Spleen (tissue), 7 donors: ENCODE results near the gene TMEM204.

Source experiments
- CTCF ChIP-seq, 11 experiments: fragments of 200-600 bp in 7 of 11; fragments of 450-650 bp in 4 of 11; sonication (generic) in 4 of 11; IDR thresholded peaks in 8 of 11; conservative IDR thresholded peaks in 3 of 11; 1 replicate in 7 of 11; 2 replicates in 4 of 11; pipeline versions ENCODE4 v1.4.0 to v1.8.0; 2016 to 2021; ENCODE audit warnings: antibody characterized with exemption in 11 of 11, inconsistent platforms in 4 of 11, mild to moderate bottlenecking in 1 of 11
- POLR2A ChIP-seq, 3 donors: fragments of 450-650 bp; IDR thresholded peaks; one replicate each; pipeline ENCODE4 v1.5.1; 2017; ENCODE audit warnings: antibody characterized with exemption in 3 of 3, mild to moderate bottlenecking in 1 of 3
- donor health status: DM: no; HTN: no; CAD: no; lungs with moderate emphysema.
- donor health status: DM: no; HTN: no; CAD: no.
- donor health status: DM: no; HTN: no; CAD: no.

- no peak for TF ChIP-seq POLR2A (IDR thresholded peaks at IDR 0.05)
- no peak for TF ChIP-seq CTCF (IDR thresholded peaks at IDR 0.05 in 8 of 11, conservative IDR thresholded peaks at IDR 0.05 in 3 of 11)
Observed at GRCh38 chr16:1509307-1510221, 23.9 kb upstream of the TMEM204 start.
